H1 (cell line): Measurements from ENCODE around the gene MYL5. TPM values are rescaled to one million over a fixed set of nuclear protein-coding genes. Genes with fewer than 3 reads are reported as not detected.

Experiments used
- CTBP2 ChIP-seq: IDR thresholded peaks from 2 replicates; pipeline ENCODE4 v1.7.0; 2011; ENCODE audit warnings: borderline replicate concordance, mild to moderate bottlenecking, moderate library complexity, mixed read lengths, low read length; ENCODE audit not compliant: insufficient read depth, insufficient read length
- RBBP5 ChIP-seq: IDR thresholded peaks from 2 replicates; pipeline ENCODE4 v1.7.1; 2012; ENCODE audit warnings: low read depth, mild to moderate bottlenecking, inconsistent platforms, low read length, moderate library complexity, borderline replicate concordance
- polyA plus RNA-seq, 7 experiments: library from polyadenylated mRNA; depleted of rRNA in 3 of 7; stranded (reverse) in 5 of 7; unstranded in 2 of 7; fragments of >200 nt in 5 of 7; fragments of 200-250 nt in 2 of 7; gene quantifications; 1 replicate in 5 of 7; 2 replicates in 1 of 7; 4 replicates in 1 of 7; pipeline versions ENCODE4 v1.2.1 to v1.2.3, GENCODE V29; 2011 to 2013; ENCODE audit warnings: missing spikeins in 2 of 7, mixed read lengths in 2 of 7
- total RNA-seq: library from RNA; stranded (reverse); fragmentation: NEBNext Ultra II Directional; extraction: Animal tissue kit (Norgen Biotek cat#: 25700); gene quantifications from 2 replicates; pipeline ENCODE4 v1.2.1, GENCODE V29; 2021
- TF ChIP-seq, protein P1 (sequence below): IDR thresholded peaks from 2 replicates; pipeline ENCODE4 v1.6.1; 2011; ENCODE audit warnings: low read depth, mild to moderate bottlenecking, low read length; ENCODE audit not compliant: insufficient read depth

Gene MYL5
- total and polyA plus RNA-seq, 2 of the 8 experiments (the other 6 are each of a cell fraction or from before 2014, with no cell fraction given), result 5.7 to 6.8 TPM

DNA sequence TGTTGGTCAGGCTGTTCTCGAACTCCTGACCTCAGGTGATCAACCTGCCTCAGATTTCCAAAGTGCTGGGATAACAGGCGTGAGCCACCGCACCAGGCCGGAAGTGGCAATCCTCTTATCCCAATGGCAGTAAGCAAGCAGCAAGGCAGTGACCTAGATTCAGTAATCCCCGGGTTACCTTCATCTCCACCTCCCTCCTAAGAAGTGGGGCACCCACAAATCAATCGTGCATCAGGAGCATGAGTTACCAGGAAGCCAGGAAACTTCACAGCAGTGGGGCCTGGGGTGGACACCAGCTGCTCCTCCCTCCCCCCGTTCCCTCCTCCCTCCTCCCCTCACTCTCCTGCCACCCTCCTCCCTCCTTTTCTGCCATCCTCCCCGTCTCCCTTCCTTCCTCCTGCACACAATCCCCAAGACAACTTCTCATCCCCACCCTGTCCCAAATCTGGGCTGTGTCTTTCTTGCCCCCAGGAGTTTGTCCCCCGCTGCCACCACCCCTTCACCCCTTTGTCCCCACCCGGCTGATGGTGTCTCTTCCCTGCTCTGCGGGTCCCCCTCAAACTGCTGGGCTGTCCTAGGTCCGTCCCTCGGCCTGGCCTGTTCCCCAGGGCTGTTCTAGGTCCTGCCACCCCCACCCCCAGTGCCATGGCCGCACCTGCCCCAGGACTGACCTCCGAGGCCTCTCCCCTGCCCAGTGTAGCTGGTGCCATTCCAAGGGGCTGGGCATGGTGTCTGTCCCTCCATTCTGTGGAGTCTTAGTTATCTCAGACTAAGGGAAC, 46.8 kb upstream of the MYL5 start (continued):
- TF ChIP-seq, protein P1, sequence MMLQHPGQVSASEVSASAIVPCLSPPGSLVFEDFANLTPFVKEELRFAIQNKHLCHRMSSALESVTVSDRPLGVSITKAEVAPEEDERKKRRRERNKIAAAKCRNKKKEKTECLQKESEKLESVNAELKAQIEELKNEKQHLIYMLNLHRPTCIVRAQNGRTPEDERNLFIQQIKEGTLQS, result no peak
- no peak for TF ChIP-seq CTBP2
- no peak for TF ChIP-seq RBBP5
- TF ChIP-seq, all 59 proteins: peak for 0
